Neuronal stem cell (in vitro differentiated cells): Measurements from ENCODE around the gene PLN.

Source experiments
- DNase-seq: peaks from one replicate; pipeline ENCODE4 v3.0.0-alpha.2; 2013; ENCODE audit warnings: low spot score
- H2AFZ ChIP-seq: one replicate; pipeline ENCODE4 v1.6.1; 2013; ENCODE audit warnings: mild to moderate bottlenecking, low read length, inconsistent platforms
- H2AK5ac ChIP-seq: 2 replicates; pipeline ENCODE4 v1.6.1; 2013; ENCODE audit warnings: low read depth, mild to moderate bottlenecking, inconsistent platforms, low read length, moderate library complexity, mixed read lengths
- H2BK120ac ChIP-seq: 2 replicates; pipeline ENCODE4 v1.6.1; 2013; ENCODE audit warnings: low read depth, mild to moderate bottlenecking, inconsistent platforms, low read length, moderate library complexity, mixed read lengths
- H2BK12ac ChIP-seq: one replicate; pipeline ENCODE4 v1.6.1; 2013; ENCODE audit warnings: low read length, inconsistent platforms
- H2BK15ac ChIP-seq: 2 replicates; pipeline ENCODE4 v1.6.1; 2013; ENCODE audit warnings: mild to moderate bottlenecking, low read length, inconsistent platforms, mixed read lengths
- H2BK5ac ChIP-seq: one replicate; pipeline ENCODE4 v1.6.1; 2013; ENCODE audit warnings: inconsistent platforms, mild to moderate bottlenecking, low read length, moderate library complexity
- H3K14ac ChIP-seq: one replicate; pipeline ENCODE4 v1.6.1; 2013; ENCODE audit warnings: low read length, inconsistent platforms
- H3K18ac ChIP-seq: 2 replicates; pipeline ENCODE4 v1.6.1; 2013; ENCODE audit warnings: low read length, inconsistent platforms
- H3K23ac ChIP-seq: 2 replicates; pipeline ENCODE4 v1.6.1; 2013; ENCODE audit warnings: low read depth, mild to moderate bottlenecking, mixed read lengths, low read length, inconsistent platforms; ENCODE audit not compliant: poor library complexity
- H3K27ac ChIP-seq: replicated peaks from 3 replicates; pipeline ENCODE4 v1.5.1; 2013; ENCODE audit warnings: low read length, inconsistent platforms
- H3K27me3 ChIP-seq, 3 experiments: 2 replicates each; pipeline ENCODE4 v1.6.1; 2013; ENCODE audit warnings: low read length in 3 of 3, mild to moderate bottlenecking in 2 of 3, inconsistent platforms in 1 of 3, low read depth in 1 of 3, mixed read lengths in 1 of 3, moderate library complexity in 1 of 3; ENCODE audit not compliant: control insufficient read depth in 3 of 3, insufficient read depth in 3 of 3
- H3K36me3 ChIP-seq, 2 donors: replicated peaks in 1 of 2; 2 replicates each; pipeline ENCODE4 v1.6.1; 2013; ENCODE audit warnings: low read length in 2 of 2; ENCODE audit not compliant: control insufficient read depth in 2 of 2, insufficient read depth in 2 of 2
- H3K4ac ChIP-seq: 2 replicates; pipeline ENCODE4 v1.6.1; 2013; ENCODE audit warnings: inconsistent platforms, mild to moderate bottlenecking, low read length, moderate library complexity
- H3K4me1 ChIP-seq, 2 donors: 1 replicate in 1 of 2; 2 replicates in 1 of 2; pipeline ENCODE4 v1.6.1; 2013; ENCODE audit warnings: low read length in 2 of 2, low read depth in 1 of 2; ENCODE audit not compliant: control insufficient read depth in 2 of 2, insufficient read depth in 1 of 2
- H3K4me2 ChIP-seq: one replicate; pipeline ENCODE4 v1.6.1; 2013; ENCODE audit warnings: mild to moderate bottlenecking, low read length, inconsistent platforms; ENCODE audit not compliant: insufficient read depth, poor library complexity, severe bottlenecking
- H3K4me3 ChIP-seq, 2 donors: 2 replicates each; pipeline ENCODE4 v1.5.1; 2013; ENCODE audit warnings: low read length in 2 of 2, mild to moderate bottlenecking in 2 of 2, inconsistent platforms in 1 of 2, moderate library complexity in 1 of 2
- H3K79me1 ChIP-seq: one replicate; pipeline ENCODE4 v1.6.1; 2013; ENCODE audit warnings: low read depth, mild to moderate bottlenecking, inconsistent platforms, low read length, moderate library complexity
- H3K9ac ChIP-seq: one replicate; pipeline ENCODE4 v1.6.1; 2013; ENCODE audit warnings: mild to moderate bottlenecking, low read depth, low read length, inconsistent platforms; ENCODE audit not compliant: poor library complexity
- H3K9me3 ChIP-seq, 2 donors: replicated peaks in 1 of 2; 2 replicates each; pipeline versions ENCODE3 to v1.6.1; 2013; ENCODE audit warnings: low read length in 2 of 2, mild to moderate bottlenecking in 2 of 2, inconsistent platforms in 1 of 2, low read depth in 1 of 2, mixed read lengths in 1 of 2, moderate library complexity in 1 of 2; ENCODE audit not compliant: control insufficient read depth in 2 of 2, insufficient read depth in 1 of 2
- H4K8ac ChIP-seq: one replicate; pipeline ENCODE4 v1.6.1; 2013; ENCODE audit warnings: low read depth, mild to moderate bottlenecking, inconsistent platforms, low read length, moderate library complexity
- H4K91ac ChIP-seq: one replicate; pipeline ENCODE4 v1.6.1; 2013; ENCODE audit warnings: low read length, low read depth, mild to moderate bottlenecking, inconsistent platforms; ENCODE audit not compliant: poor library complexity
- WGBS, 2 donors: extraction: QIAGEN DNeasy Blood & Tissue Kit; methylation state at CpG; one replicate each; pipeline ENCODE4 v1.1.7; 2013; ENCODE audit warnings: missing lambda C conversion rate in 2 of 2, mixed read lengths in 1 of 2; ENCODE audit not compliant: insufficient read length in 2 of 2, insufficient replicate concordance in 1 of 2; ENCODE audit errors: extremely low coverage in 2 of 2; 5-methylcytosine and 5-hydroxymethylcytosine counted together

Gene PLN

DNA sequence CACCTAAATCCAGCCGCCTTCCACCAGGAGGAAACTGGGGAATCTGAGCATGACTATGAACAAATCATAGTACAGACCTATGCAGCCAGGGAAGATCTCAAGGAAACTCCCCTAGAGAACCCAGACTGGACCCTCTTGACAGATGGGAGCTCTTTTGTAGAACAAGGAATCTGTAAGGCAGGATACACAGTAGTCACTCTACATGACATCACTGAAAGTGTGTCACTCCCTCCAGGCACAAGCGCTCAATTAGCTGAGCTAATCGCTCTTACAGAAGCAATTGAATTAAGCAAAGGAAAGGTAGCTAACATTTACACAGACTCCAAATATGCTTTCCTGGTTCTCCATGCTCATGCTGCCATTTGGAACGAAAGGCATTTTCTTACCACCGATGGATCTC is 36.8 kb downstream of the PLN start:
- H3K27ac ChIP-seq = no peak overlapping the region
- DNase-seq = no peak
- WGBS, 2 donors = no CpG with 5 or more reads among the region's 5 CpGs
- no peak overlapping the region for H4K91ac ChIP-seq
- H3K4me3 ChIP-seq = no peak overlapping the region
- H2BK12ac ChIP-seq = no peak overlapping the region
- no peak overlapping the region for H3K9ac ChIP-seq
- no peaks in the 10 kb centered on the region for H3K27me3 ChIP-seq
- no peaks in the 10 kb centered on the region for H3K79me1 ChIP-seq
- no peak overlapping the region for H2AFZ ChIP-seq
- H3K4me1 ChIP-seq = no peaks in the 10 kb centered on the region
- no peaks in the 10 kb centered on the region for H3K36me3 ChIP-seq
- H4K8ac ChIP-seq = no peak overlapping the region
- no peak overlapping the region for H2BK5ac ChIP-seq
- no peak overlapping the region for H2BK15ac ChIP-seq
- no peak overlapping the region for H3K4me2 ChIP-seq
- H3K23ac ChIP-seq = no peak overlapping the region
- H3K4ac ChIP-seq = no peak overlapping the region
- peaks cover 0 to 3% of the 10 kb centered on the region in 2 donors for H3K9me3 ChIP-seq
- no peak overlapping the region for H2AK5ac ChIP-seq
- H2BK120ac ChIP-seq = no peak overlapping the region
- no peak overlapping the region for H3K18ac ChIP-seq
- no peak overlapping the region for H3K14ac ChIP-seq

DNA sequence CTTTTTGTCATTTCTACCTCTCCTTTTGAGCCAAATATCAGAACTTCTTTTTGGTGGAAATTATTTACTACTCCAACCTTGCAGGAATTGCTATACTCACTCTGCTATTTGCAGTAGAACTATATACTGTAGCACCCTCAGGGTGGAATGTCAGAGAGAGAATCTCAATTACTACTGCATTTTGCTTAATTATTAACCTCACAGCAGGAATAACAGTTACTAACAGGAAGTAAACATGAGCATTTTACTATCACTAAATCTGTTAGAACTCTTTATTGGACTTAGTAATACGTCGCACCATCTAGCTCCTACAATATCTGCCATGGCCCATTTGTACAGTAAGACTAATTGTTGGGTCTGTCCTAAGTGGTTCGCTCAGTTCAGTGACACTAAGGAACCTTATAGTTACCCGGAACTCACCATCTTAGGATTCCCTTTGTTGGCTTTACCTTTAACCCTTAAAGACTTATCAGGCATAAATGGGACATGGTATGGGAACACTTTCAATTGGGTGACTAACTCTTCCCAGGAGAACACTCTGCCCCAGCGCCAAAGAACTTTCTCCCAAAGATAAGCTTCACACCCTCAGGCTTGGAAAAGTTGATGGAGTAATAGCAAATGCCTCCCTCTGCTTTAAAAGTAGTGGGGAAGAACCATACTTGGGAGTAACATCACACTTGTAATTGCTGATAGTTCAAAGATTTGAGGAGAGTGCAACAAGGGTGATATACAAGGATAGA is 38.8 kb downstream of the PLN start:
- H3K36me3 ChIP-seq = no peaks in the 10 kb centered on the region
- H3K18ac ChIP-seq = no peak overlapping the region
- H3K23ac ChIP-seq = no peak overlapping the region
- H2AK5ac ChIP-seq = no peak overlapping the region
- no peak overlapping the region for H2BK5ac ChIP-seq
- H3K9me3 ChIP-seq = no peaks in the 10 kb centered on the region
- H3K27me3 ChIP-seq = no peaks in the 10 kb centered on the region
- H3K4me2 ChIP-seq = no peak overlapping the region
- no peak overlapping the region for H4K8ac ChIP-seq
- H3K14ac ChIP-seq = no peak overlapping the region
- no peak overlapping the region for H2BK12ac ChIP-seq
- H2BK120ac ChIP-seq = no peak overlapping the region
- no peak overlapping the region for H3K9ac ChIP-seq
- no peak overlapping the region for H3K4ac ChIP-seq
- no peaks in the 10 kb centered on the region for H3K4me1 ChIP-seq
- no peak overlapping the region for H4K91ac ChIP-seq
- H3K79me1 ChIP-seq = no peaks in the 10 kb centered on the region
- H2BK15ac ChIP-seq = no peak overlapping the region
- no peak for DNase-seq
- no peak overlapping the region for H3K4me3 ChIP-seq
- no peak overlapping the region for H2AFZ ChIP-seq
- no peak overlapping the region for H3K27ac ChIP-seq
- WGBS, 2 donors = no CpG with 5 or more reads among the region's 5 CpGs

DNA sequence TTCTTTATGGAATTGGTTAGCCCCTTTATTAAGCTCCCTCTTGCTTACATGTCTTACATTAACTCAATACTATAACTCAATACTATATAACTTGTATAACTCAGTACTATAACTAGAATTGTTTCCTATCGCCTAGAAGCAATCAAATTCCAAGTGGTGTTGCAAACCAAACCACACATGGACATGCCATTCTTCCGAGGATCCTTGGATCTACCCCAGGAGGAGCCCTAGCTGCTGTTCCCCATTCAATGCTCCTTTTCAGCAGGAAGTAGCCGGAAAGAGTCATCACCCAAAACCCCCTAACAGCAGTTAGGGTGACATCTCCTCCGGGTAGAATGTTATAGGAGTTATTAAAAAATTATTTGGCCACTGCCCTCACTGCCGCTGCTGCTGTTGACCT is 40.5 kb downstream of the PLN start:
- no peaks in the 10 kb centered on the region for H3K79me1 ChIP-seq
- no peak overlapping the region for H2BK120ac ChIP-seq
- no peak overlapping the region for H3K4me2 ChIP-seq
- H3K4ac ChIP-seq = no peak overlapping the region
- no peaks in the 10 kb centered on the region for H3K4me1 ChIP-seq
- no peak overlapping the region for H3K4me3 ChIP-seq
- no peak overlapping the region for H4K8ac ChIP-seq
- H2BK15ac ChIP-seq = no peak overlapping the region
- H3K27me3 ChIP-seq = no peaks in the 10 kb centered on the region
- H3K9me3 ChIP-seq = no peaks in the 10 kb centered on the region
- no peak overlapping the region for H2AK5ac ChIP-seq
- H3K18ac ChIP-seq = no peak overlapping the region
- no CpG with 5 or more reads among the region's 5 CpGs for WGBS, 2 donors
- no peak for DNase-seq
- no peak overlapping the region for H3K23ac ChIP-seq
- H3K27ac ChIP-seq = no peak overlapping the region
- H3K36me3 ChIP-seq = no peaks in the 10 kb centered on the region
- H3K14ac ChIP-seq = no peak overlapping the region
- no peak overlapping the region for H2AFZ ChIP-seq
- no peak overlapping the region for H2BK5ac ChIP-seq
- no peak overlapping the region for H2BK12ac ChIP-seq
- no peak overlapping the region for H4K91ac ChIP-seq
- H3K9ac ChIP-seq = no peak overlapping the region

DNA sequence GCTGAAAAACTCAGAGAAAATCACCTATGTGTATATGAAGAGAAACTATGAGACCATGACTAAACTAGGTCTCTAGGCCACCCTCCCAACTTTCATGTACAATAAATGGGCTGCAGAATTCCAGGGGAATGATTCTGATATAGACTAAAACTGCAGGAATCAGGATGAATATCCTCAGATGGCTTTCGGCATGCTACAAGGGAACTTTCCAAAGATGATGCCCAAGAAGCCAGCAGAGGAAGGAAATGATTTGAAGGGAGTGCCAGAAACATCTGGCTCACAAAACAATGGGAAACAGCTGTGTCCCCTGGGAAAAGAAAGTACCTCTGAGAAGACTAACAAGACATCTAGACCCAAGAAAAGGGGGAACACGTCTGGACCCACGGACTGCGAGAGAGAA is 41.1 kb downstream of the PLN start:
- H3K23ac ChIP-seq = no peak overlapping the region
- no peak overlapping the region for H3K4me3 ChIP-seq
- H3K4me2 ChIP-seq = no peak overlapping the region
- H2AFZ ChIP-seq = no peak overlapping the region
- no peaks in the 10 kb centered on the region for H3K27me3 ChIP-seq
- no peaks in the 10 kb centered on the region for H3K36me3 ChIP-seq
- no peaks in the 10 kb centered on the region for H3K79me1 ChIP-seq
- no peak overlapping the region for H3K14ac ChIP-seq
- H2BK15ac ChIP-seq = no peak overlapping the region
- no CpG with 5 or more reads among the region's 4 CpGs for WGBS, 2 donors
- H3K4me1 ChIP-seq = no peaks in the 10 kb centered on the region
- H3K18ac ChIP-seq = no peak overlapping the region
- no peak overlapping the region for H4K91ac ChIP-seq
- H2BK12ac ChIP-seq = no peak overlapping the region
- H4K8ac ChIP-seq = no peak overlapping the region
- no peak overlapping the region for H2AK5ac ChIP-seq
- no peak for DNase-seq
- H3K4ac ChIP-seq = no peak overlapping the region
- H2BK5ac ChIP-seq = no peak overlapping the region
- no peaks in the 10 kb centered on the region for H3K9me3 ChIP-seq
- H2BK120ac ChIP-seq = no peak overlapping the region
- H3K9ac ChIP-seq = no peak overlapping the region
- no peak overlapping the region for H3K27ac ChIP-seq
